ENCODE results near the gene PARD3. TPM values are rescaled to one million over a fixed set of nuclear protein-coding genes. Genes with fewer than 3 reads are reported as not detected.

The PARD3 gene
- total RNA-seq, 1 donor from 2014 or later = 97.8 TPM

GRCh38 chr10:34514290-34514689 lies 300.8 kb downstream of the PARD3 start:
- no peak for DNase-seq (ENCODE audit: low read depth)
- no peak overlapping the region for H3K4me3 ChIP-seq (ENCODE audit: low read depth, low read length)
- TF ChIP-seq, protein P1, sequence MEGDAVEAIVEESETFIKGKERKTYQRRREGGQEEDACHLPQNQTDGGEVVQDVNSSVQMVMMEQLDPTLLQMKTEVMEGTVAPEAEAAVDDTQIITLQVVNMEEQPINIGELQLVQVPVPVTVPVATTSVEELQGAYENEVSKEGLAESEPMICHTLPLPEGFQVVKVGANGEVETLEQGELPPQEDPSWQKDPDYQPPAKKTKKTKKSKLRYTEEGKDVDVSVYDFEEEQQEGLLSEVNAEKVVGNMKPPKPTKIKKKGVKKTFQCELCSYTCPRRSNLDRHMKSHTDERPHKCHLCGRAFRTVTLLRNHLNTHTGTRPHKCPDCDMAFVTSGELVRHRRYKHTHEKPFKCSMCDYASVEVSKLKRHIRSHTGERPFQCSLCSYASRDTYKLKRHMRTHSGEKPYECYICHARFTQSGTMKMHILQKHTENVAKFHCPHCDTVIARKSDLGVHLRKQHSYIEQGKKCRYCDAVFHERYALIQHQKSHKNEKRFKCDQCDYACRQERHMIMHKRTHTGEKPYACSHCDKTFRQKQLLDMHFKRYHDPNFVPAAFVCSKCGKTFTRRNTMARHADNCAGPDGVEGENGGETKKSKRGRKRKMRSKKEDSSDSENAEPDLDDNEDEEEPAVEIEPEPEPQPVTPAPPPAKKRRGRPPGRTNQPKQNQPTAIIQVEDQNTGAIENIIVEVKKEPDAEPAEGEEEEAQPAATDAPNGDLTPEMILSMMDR (conservative IDR thresholded peaks at IDR 0.05; ENCODE audit: low read depth, low read length) = no peak

DNA sequence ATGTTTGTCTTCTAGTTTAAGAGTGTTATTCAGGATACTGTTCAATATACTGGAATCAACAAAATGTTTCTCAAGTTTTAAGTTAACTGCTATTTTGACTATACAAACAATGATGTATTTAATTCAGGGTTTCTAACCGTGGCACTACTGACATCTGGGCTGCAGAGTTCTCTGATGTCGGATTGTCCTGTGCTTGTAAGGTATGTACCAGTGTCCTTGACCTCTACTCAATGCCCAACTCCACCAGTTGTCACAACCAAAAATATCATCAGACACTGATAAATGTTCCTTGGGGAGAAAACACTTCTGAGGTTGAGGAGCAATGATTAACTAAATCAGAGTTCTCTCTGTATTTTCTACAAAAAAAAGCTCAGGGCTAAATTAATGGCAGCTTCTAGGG lies 301.5 kb downstream of the PARD3 start:
- TF ChIP-seq, protein P1 (conservative IDR thresholded peaks at IDR 0.05; ENCODE audit: low read depth, low read length) = no peak
- DNase-seq (ENCODE audit: low read depth) = no peak
- no peak overlapping the region for H3K4me3 ChIP-seq (ENCODE audit: low read depth, low read length)

GRCh38 chr10:34507217-34507616 lies 307.9 kb downstream of the PARD3 start:
- no peak overlapping the region for H3K4me3 ChIP-seq (ENCODE audit: low read depth, low read length)
- no peak for DNase-seq (ENCODE audit: low read depth)
- TF ChIP-seq, protein P1 (conservative IDR thresholded peaks at IDR 0.05; ENCODE audit: low read depth, low read length) = no peak

DNA sequence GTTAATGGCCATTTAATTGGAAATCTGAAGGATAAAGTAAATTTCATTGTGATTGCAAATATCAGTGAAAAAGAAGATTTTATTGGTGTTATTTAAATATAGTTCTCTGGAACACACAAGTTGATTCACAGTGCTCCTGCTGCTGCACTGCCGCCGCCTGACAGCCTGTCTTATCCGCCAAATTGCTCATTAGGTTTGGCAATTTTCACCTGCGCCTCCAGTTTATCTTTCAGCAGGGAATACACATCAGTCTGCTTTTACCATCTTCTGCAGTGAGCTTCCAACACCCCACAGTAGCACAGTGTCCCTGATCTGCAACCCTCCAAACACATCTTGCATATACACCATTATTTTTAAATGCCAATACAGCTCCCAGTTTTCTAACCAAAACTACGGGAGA lies 308.3 kb downstream of the PARD3 start:
- TF ChIP-seq, protein P1 (conservative IDR thresholded peaks at IDR 0.05; ENCODE audit: low read depth, low read length) = no peak
- no peak overlapping the region for H3K4me3 ChIP-seq (ENCODE audit: low read depth, low read length)
- no peak for DNase-seq (ENCODE audit: low read depth)

- no peak overlapping the region for H3K4me3 ChIP-seq (ENCODE audit: low read depth, low read length)
- TF ChIP-seq, protein P1 (conservative IDR thresholded peaks at IDR 0.05; ENCODE audit: low read depth, low read length) = no peak
- no peak for DNase-seq (ENCODE audit: low read depth)
Measured at GRCh38 chr10:34505338-34505737, 309.8 kb downstream of the PARD3 start.

GRCh38 chr10:34504534-34504933 lies 310.6 kb downstream of the PARD3 start:
- no peak overlapping the region for H3K4me3 ChIP-seq (ENCODE audit: low read depth, low read length)
- TF ChIP-seq, protein P1 (conservative IDR thresholded peaks at IDR 0.05; ENCODE audit: low read depth, low read length) = no peak
- DNase-seq (ENCODE audit: low read depth) = no peak

GRCh38 chr10:34503704-34504103 lies 311.4 kb downstream of the PARD3 start:
- H3K4me3 ChIP-seq (ENCODE audit: low read depth, low read length) = no peak overlapping the region
- TF ChIP-seq, protein P1 (conservative IDR thresholded peaks at IDR 0.05; ENCODE audit: low read depth, low read length) = no peak
- no peak for DNase-seq (ENCODE audit: low read depth)
